ENCODE data around the gene BHLHE40.

Gene BHLHE40

DNA sequence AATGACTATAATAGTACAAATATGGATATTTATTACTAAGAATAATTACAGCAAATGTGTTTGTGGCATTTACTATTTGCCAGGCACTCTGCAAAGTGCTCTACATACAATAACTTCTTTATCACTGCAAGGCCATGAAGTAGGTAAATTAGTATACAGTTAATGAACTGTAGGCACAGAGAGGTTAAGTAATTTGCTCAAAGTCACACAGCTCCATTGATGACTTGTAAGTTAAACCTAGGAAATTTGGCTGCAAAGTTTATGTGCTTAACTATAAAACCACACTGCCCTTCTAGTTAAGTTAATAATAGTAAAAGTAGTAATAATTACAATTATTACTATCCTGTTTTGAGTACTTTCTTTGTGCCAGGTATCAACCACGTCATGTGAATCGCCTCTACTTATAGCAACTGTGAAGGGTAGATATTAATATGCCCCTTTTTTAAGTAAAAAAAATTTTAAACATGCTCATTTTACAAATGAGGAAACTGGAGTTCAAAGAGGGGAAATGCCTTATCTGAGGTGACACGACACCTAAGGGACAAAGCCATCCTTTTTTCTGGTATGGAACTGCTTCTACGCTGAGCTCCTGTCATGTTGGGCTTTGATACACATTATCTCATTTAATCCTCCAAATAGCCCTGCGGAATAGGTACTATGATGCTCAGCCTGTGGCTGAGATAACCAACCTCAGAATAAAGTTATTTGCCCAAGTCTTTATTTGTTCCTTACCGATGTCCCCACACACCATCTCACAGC lies 8.5 kb downstream of the BHLHE40 start:
- no peak overlapping the region for H3K4me3 ChIP-seq (replicated peaks; ENCODE audit: low read depth, low read length)
- TF ChIP-seq, protein P1, sequence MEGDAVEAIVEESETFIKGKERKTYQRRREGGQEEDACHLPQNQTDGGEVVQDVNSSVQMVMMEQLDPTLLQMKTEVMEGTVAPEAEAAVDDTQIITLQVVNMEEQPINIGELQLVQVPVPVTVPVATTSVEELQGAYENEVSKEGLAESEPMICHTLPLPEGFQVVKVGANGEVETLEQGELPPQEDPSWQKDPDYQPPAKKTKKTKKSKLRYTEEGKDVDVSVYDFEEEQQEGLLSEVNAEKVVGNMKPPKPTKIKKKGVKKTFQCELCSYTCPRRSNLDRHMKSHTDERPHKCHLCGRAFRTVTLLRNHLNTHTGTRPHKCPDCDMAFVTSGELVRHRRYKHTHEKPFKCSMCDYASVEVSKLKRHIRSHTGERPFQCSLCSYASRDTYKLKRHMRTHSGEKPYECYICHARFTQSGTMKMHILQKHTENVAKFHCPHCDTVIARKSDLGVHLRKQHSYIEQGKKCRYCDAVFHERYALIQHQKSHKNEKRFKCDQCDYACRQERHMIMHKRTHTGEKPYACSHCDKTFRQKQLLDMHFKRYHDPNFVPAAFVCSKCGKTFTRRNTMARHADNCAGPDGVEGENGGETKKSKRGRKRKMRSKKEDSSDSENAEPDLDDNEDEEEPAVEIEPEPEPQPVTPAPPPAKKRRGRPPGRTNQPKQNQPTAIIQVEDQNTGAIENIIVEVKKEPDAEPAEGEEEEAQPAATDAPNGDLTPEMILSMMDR (IDR thresholded peaks at IDR 0.05; ENCODE audit: low read depth, low read length, missing control alignments) = no peak
- no peak for DNase-seq (ENCODE audit: extremely low read depth, low read depth)

DNA sequence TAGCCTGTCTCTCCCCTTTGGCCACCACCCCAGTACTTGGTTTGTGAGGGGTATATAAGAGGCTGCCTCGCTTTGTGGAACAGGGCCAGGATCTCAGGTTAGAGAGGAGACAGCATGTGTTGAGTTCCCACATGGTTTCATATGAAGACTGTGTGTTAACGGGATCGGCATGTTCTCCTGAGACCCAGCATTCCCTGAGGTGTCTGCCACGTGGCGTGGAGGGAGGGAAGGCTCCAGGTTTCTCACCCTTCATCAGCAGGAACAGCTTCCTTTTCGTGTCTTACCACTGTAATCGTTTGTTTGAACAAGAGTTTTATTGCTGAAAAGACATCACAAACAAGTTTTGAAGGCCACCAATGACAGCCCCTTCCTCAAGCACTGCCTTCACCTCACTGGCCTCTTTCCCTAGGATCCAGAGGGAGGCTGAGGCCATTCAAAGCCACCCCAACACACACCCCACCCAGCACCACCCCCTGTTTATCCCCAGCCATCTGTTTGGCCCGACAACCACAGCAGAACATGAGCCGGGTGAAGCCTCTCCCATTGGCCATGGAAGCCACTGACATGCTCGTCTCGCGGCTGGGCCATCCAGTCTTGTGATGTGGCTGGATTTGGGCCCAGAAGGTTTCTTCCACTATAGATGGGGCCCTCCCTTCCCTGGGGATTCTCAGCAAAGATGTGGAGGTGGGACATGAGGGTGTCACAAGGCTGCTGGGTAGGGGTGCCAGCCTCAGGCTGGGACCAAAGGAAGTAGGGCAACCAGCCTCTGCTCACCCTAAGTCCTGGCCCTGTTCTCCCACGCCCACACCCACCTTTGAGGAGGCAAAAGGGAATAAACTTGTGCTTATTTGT lies 10.0 kb downstream of the BHLHE40 start:
- no peak for DNase-seq (ENCODE audit: extremely low read depth, low read depth)
- no peak overlapping the region for H3K4me3 ChIP-seq (replicated peaks; ENCODE audit: low read depth, low read length)
- TF ChIP-seq, protein P1 (IDR thresholded peaks at IDR 0.05; ENCODE audit: low read depth, low read length, missing control alignments) = no peak

DNA sequence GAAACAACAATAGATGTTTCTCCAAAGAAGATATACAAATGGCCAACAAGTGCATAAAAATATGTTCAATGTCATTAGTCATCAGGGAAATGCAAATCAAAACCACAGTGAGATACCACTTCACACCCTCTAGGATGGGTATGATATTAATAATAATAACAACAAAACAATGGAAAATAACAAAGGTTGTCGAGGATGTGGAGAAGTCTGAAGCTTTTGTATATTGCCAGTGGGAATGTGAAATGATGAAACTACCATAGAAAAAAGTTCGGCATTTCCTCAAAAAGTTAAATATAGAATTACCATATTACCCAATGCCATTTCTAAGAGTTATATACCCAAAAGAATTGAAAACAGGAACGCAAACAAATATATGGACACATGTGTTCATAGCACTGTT lies 10.8 kb downstream of the BHLHE40 start:
- no peak overlapping the region for H3K4me3 ChIP-seq (replicated peaks; ENCODE audit: low read depth, low read length)
- TF ChIP-seq, protein P1 (IDR thresholded peaks at IDR 0.05; ENCODE audit: low read depth, low read length, missing control alignments) = no peak
- DNase-seq (ENCODE audit: extremely low read depth, low read depth) = no peak

DNA sequence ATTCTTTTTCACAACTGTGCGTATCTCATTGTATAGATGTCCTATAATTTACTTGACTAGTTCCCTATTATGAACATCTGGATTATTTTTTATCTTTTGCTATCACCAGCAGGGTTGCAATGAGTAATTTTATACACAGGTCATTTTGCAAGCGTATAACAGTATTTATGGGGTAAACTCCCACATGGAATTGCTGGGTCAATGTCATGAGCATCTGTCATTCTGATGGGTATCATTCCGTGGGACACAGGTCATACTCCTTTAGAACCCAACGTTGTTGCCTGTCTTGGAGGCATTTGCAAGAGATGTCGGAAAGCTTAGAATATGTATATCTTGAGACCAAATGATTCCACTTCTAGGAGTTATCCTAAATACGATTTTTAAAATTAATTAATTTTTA lies 12.9 kb downstream of the BHLHE40 start:
- H3K4me3 ChIP-seq (replicated peaks; ENCODE audit: low read depth, low read length) = no peak overlapping the region
- TF ChIP-seq, protein P1 (IDR thresholded peaks at IDR 0.05; ENCODE audit: low read depth, low read length, missing control alignments) = no peak
- no peak for DNase-seq (ENCODE audit: extremely low read depth, low read depth)

DNA sequence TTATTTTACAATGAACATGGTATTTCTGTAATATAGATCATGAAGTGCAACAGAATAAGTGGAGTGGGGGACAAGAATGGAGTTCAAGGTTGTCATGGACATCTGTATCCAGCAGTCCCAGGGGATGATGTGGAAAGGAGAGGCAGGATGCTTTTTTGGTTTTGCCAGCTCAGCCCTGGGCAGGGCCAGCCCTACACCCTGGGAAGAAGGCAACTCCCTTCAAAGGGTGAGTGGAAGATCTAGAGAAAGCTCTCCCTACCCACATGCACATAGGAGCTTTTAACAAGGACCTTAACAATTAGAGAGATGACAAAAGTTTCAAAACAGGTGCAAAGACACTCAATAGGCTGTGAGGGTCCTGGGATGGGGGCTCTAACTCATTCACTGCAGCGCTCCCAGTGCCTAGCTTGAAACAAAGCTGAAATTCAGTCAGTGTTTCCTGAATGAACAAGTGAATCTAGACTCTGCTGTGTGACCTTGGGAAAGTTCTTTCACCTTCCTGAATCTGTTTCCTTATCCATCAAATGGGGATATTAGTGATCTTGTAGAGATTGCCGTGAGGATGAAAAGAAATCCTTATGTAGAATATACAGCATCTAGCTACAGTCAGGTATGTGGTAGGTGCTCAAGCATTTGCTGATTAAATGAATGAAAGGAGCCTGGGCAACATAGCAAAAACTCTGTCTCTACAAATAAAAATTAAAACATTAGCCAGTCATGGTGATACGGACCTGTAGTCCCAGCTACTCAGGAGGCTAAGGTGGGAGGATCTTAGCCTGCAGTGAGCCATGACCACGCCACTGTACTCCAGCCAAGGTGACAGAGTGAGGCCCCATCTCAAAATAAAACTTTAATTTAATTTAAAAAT lies 14.3 kb downstream of the BHLHE40 start:
- TF ChIP-seq, protein P1 (IDR thresholded peaks at IDR 0.05; ENCODE audit: low read depth, low read length, missing control alignments) = no peak
- DNase-seq (ENCODE audit: extremely low read depth, low read depth) = no peak

DNA sequence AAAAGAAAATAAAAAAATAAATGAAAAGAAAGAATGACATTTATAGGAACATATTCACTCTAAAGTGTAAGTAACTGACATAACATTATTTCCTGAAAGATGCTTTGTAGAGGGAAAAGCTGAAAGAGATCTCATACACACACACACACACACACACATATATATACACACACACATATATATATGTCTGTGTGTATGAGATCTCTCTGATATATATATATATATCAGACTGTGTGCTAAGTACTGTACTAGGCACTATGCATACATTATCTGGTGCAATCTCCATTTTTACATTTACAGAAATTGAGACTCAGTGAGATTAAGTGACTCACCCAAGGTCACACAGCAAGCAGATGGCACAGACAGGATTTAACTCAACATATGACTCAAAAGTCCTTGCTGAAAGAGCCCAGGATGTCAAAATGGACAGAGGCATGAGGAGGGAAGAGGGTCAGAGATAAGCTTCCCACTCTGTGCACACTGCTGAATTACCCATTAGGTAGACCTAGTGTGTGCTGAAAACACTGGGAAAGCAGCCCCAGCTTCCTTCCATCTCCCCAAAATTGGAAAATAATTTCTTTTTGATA lies 15.0 kb downstream of the BHLHE40 start:
- no peak overlapping the region for H3K4me3 ChIP-seq (replicated peaks; ENCODE audit: low read depth, low read length)
- no peak for DNase-seq (ENCODE audit: extremely low read depth, low read depth)
- TF ChIP-seq, protein P1 (IDR thresholded peaks at IDR 0.05; ENCODE audit: low read depth, low read length, missing control alignments) = no peak

More for the DNA sequence above, 14.3 kb downstream of the BHLHE40 start:
- H3K4me3 ChIP-seq (replicated peaks; ENCODE audit: low read depth, low read length) = no peak overlapping the region
